ENCODE data around the gene FAN1.

DNA sequence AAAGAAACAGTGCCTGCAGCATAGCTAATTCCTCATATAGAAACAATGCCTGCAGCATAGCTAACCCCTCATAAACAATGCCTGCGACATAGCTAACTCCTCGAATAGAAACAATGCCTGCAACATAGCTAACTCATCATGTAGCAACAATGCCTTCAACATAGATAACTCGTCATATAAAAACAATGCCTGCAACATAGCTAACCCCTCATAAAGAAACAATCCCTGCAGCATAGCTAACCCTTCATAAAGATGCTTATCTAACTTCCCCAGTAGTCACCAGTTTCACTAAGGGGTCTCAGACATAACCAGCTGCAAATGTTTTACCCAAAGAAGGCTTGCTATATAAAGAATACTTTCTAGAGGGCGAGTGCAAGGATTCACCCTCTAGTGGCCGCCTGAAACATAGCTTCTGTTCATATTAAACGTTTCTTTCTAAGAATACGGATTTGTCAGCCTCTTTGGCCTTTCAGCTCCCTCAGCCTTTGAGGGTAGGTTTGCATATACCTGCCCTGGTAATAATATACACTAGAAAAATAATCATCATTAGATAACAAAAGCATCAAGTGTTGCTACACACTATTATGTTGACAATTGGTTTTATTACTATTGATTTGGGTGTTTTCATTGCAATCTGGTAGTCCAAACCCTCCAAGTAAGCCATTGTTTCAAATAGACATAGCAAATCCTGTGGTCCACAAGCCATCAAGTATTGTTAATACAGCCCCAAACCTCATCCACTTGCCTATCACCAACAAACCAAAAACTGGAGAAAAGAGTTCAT lies 44.4 kb upstream of the FAN1 start:
- peak; percentile 56 to 68 (median 62) for TF ChIP-seq CTCF (IDR thresholded peaks at IDR 0.05)
- no peak for TF ChIP-seq POLR2A (IDR thresholded peaks at IDR 0.05)

Measured in right lobe of liver (tissue), 4 donors.